ENCODE measurements around the gene ITIH4.

Gene ITIH4

GRCh38 chr3:52795298-52795900 is 35.1 kb downstream of the ITIH4 start:
- DNase-seq, result no peak

DNA sequence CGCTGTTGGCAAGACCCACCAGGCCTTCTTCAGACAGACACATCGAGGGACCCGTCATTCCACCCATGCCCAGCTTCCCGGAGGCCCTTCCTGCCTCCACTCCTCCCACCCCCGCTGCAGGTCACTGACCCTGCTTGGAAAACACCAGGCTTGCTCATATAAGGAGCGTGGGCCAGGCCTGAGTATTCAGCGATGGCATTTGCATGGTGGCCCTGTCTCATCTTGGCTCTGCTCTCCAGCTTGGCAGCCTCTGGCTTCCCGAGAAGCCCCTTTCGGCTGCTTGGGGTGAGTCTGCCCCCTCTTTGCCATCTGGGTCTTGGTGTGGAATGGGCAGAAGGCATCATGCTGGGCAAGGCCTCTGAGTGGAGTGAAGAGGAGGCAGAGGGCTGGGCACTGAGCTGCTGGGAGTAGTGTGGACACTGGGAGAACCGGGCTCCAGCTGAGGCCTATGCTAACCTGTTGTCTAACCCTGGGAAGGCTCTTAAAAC is 35.8 kb downstream of the ITIH4 start, which contains the start of gene ITIH3:
Gene ITIH3, plus strand, starts transcription at position 185 of the 488 bp plus-strand sequence. Its CDS starts 8 bp downstream, at position 193.
- DNase-seq, result no peak

- no peak for DNase-seq
Observed at GRCh38 chr3:52793702-52794611, 36.5 kb downstream of the ITIH4 start.

DNA sequence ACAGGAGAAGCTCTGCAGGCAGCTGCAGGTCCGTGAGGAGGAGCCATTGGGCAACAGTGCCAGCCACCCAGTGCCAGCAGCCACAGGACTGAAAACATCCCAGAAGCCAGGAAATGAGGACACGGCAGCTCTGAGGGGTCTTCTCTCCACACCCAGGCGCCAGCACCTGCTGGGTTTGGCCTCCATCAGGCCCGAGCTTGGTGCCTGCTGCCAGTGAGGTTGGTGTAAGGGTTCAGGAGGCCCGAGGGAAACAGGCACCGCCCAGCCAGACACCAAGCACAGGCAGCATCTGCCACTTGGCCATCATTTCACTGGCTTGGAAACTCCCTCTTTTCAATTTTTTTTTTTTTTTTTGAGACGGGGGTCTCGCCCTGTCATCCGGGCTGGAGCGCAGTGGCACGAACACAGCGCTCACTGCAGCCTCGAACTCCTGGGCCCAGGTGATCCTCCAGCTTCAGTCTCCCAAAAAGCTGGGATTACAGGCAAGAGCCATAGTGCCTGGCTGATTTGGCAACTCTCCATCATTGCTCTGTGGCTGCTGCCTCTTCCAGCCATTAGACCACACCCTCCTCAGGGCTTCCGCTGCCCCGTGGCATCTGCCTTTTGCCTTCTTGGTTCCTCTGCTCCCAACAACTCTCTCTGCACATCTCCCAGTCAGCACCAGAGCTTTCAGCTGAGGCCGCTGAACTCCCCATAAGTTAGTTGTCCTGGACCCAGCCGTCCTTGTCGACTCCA is 37.3 kb downstream of the ITIH4 start:
- DNase-seq, result no peak

DNA sequence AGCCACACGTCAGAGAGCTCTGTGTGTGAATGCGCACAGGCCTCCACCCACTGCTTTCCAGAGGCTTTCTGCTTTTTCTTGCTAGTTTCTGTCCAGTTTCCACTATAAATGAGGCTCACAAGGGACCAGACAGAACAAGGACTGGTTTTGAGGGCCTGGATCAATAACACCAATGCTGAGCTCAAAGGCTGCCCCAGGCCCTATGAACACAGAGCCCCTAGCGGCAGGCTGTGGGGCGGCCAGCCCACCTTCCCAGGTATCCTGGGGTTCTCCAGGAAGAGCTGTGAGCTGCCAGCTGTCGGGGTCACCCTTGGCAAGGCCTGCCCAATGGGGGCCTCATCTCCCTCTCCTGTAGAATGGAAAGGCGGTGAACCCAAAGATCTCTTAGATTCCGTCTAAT is 38.1 kb downstream of the ITIH4 start:
- DNase-seq, result no peak

- no peak for DNase-seq
Observed at GRCh38 chr3:52791928-52792327, 38.5 kb downstream of the ITIH4 start.

DNA sequence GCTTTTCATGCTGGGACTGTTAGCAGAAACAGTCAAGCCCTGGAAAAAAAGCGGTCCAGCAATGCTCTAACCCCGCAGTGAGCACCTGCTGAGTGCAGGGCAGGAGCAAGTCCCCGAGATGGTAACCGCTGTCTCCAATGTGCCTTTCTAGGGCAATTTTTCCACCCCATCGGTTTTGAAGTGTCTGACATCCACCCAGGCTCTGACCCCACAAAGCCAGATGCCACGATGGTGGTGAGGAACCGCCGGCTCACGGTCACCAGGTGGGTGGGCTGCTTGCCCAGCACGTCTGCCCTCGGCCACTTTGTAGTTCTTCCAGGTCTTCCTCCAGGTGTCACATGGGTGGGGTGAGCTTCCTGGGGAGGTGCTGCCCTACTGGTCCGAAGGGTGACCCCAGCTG is 39.1 kb downstream of the ITIH4 start:
- no peak for DNase-seq

- no peak for DNase-seq
Observed at GRCh38 chr3:52790741-52791140, 39.7 kb downstream of the ITIH4 start.

DNA sequence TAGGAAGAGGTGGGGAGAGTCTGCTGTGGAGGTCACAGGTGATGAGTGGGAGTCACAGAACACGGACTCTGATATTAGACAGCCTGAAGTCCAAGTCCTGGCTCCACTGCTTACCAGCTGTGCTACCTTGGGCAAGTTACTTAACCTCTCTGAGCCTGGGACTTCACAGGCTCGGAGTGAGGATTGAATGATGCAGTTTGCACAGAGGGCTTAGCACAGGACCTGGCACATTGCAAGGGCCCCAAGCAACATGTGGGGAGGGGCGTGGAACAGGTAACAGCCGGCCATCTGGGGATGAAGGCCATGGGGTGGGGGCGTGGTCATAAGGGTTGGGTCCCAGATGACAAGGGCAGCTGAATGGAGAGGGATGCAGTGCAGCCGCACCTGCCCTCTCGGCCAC is 40.1 kb downstream of the ITIH4 start:
- DNase-seq, result no peak

- no peak for DNase-seq
Observed at GRCh38 chr3:52789746-52790040, 40.8 kb downstream of the ITIH4 start.

DNA sequence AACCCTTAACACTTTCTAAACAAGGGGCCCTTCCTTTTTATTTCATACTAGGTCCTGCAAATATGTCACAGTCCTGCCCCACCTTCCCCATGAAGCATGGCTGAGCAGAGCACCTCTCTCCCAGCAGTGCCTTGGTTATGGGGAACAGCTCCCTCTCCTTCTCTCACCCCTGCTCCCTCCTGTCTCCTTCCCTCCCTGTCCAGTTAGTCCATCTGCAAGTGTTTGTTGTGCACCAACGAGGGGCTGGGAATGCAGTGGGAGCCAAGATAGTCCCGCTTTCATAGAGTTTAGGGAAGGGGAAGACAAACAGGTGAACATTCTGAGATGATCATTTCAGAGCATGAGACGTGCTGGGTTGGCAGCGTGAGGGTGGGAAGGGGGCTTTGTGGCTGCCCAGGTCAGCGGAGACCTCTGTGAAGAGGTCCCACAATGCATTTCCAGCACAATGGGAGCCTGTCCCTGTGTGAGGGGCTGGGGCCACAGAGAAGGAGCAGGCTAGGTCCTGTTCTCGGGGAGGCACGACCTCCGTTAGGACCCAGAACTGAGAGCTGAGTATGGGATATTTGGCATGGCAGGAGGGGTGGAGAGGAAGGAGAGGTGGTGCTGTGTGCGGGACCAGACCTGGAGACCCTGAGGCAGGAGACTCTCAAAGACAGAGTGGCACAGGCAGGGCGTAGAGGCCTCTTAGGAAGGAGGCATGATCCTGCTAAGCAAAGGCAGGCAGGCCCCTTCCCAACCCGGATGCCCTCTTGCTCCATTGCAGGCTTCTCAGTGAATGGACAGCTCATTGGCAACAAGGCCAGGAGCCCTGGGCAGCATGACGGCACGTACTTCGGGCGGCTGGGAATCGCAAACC is 41.4 kb downstream of the ITIH4 start:
- DNase-seq, result no peak

DNA sequence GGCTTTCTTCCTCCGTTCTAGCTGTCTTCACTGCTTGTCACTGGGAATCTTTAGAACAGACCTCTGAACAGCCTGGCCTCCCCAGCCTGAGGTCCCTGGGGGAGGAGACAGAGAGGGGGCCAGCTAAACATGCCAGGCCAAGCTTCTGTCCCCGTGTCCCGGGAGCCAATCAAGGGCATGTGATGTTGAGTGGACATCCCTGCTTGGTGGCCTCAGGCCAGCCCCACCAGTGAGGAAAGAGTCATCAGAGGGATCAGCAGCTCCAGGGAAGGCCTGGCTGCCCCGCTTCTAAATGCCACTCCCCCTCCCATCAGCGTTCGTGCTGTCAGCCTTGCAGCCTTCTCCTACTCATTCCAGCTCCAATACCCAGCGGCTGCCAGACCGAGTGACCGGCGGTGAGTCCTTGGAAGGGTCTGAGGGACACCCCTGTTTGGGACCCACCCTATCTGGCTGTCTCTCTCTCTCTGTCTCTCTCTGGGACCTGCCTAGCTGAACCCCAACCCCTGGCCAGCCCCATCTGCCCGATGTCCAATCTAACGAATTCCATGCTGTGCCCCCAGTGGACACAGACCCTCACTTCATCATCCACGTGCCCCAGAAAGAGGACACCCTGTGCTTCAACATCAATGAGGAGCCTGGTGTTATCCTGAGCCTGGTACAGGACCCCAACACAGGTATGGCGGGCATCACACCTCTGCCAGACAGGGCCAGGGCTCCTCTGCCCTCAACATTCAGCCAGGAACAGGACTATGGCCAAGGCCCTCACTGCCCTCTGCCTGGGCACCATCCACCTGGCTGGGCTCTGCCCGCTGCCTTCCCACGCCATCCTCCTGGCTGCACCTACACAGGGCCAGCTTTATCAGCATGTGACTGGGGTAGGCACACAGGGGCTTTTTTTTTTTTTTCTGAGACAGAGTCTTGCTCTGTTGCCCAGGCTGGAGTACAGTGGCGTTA is 42.5 kb downstream of the ITIH4 start:
- DNase-seq, result no peak

DNA sequence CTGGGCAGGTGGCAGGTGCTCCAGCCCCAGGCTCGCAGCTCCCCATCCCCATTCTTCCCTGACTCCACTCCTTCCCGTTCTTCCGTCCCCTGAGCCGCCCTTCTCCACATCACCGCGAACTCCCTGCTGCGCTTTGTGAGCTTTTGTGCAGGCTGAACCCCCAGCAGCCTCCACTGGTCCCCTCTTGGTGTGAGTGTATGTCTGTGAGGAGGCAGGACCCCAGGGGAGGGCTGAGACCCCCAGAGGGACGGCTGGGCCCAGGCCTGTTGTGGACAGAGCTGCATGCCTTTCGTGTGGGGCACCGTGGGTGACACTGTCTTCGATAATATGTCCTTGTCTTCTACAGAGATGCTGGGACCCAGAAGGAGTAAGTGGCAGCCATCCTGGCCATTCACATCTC is 43.2 kb downstream of the ITIH4 start:
- DNase-seq, result no peak

DNA sequence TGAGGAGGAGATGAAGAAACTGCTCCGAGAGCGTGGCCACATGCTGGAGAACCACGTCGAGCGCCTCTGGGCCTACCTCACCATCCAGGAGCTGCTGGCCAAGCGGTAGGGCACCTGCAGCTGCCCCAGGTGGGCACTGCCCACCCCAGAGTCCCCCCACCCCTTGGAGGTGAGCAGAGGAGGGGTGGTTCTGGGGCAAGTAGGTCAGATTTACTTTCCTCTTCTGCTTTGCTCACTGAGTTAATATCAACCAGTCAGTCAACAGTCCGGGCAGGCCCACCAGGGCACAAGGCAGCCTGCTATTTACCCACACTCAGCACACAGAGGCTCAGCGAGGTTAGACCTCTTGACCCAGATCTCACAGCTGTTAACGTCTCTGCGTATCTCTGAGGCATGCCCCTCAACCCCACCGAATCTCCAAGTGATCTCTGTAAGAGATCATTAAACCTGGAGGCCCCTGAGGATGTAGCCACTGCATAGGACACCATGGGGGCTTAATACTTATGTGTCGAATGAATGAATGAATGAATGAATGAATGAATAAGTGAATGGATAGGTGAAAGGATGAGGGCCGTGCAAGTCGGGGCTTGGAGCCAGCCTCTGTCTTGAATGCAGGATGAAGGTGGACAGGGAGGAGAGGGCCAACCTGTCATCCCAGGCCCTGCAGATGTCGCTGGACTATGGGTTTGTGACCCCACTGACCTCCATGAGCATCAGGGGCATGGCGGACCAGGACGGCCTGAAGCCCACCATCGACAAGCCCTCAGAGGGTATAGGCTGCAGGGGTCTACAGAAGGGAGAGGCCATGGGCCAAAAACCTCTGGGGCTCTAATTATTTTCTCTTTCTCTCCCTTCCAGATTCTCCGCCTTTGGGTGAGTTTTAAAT is 43.9 kb downstream of the ITIH4 start:
- DNase-seq, result no peak

- DNase-seq, result no peak
Observed at GRCh38 chr3:52784931-52785590, 45.4 kb downstream of the ITIH4 start.

- no peak for DNase-seq
Observed at GRCh38 chr3:52784021-52784621, 46.4 kb downstream of the ITIH4 start.

GRCh38 chr3:52783211-52783555 is 47.3 kb downstream of the ITIH4 start:
- no peak for DNase-seq

DNA sequence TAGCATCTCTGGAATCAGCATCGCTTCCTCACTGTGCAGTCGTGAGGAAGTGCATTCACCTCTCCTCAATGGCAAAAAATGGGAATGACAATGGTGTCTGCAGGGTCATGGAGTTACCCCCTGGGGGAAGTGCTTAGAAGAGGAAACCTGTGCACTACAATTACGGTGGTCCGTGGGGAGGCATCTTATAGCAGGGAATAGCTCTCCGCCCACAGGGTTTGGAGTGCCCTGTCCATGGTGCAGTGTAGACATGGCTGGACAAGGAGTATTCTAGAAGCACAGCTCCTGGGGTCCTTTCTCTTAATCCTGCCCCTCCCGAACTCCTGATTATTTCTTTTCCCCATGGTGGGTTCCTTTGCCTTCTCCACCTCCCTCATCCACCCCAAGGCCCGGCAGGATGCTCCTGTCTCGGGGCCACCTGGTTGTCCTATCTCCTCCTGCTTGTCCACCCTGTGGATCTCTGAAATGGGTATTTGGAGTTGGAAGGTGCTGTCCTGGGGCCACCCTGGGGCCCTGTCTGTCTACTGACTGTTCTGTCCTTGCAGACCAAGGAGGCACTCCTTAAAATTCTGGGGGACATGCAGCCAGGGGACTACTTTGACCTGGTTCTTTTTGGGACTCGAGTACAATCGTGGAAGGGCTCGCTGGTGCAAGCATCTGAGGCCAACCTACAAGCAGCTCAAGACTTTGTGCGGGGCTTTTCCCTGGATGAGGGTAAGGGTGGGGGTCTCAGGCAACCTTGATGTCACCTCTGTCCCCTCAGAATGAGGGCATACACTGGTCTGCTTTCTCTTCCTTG is 47.9 kb downstream of the ITIH4 start:
- DNase-seq, result no peak

DNA sequence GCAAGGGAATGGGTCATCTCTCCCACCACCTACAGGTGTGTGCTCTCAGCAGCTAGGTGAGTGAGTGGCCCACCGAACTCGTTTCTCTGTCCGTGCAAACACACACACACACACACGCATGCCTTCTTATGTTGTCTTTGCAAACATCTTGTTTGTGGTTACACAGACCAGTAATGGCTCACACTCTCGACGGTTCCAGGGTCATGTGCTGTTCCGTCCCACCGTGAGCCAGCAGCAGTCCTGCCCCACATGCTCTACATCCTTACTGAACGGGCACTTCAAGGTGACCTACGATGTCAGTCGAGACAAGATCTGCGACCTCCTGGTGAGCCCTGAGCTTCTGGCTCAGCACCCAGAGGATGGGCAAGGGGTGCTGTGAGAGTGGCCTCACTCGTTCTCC is 48.7 kb downstream of the ITIH4 start:
- no peak for DNase-seq
